Stimulated activated CD4-positive, alpha-beta T cell treated with anti-CD3 and anti-CD28 coated beads, TNF-alpha, amount 100 ng/mL, for 4 hours (primary cell): ENCODE results near the gene FIP1L1.

Experiments used
- DNase-seq, 3 experiments: peaks; one replicate each; pipeline ENCODE4 v3.0.0-alpha.2; 2020; ENCODE audit warnings: low read depth in 3 of 3

The FIP1L1 gene

DNA sequence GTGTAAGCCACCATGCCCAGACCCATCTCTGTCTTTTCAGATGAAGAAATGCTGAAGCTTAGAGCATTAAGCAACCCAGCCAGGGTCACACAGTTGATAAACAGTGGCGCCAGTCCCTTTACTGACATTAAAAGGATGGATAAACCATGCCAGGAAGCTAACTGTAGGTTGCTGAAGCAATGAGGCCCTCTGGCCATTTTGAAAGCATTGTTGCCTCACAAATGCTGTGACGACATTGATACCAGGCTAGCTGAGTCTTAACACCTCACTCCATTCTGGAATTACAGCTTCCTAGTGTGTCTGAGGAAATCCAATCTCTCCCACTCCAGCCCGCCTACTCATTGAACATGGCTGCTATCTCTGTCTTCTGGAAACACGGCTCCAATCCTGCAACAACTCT, 124.1 kb downstream of the FIP1L1 start:
- no peak for DNase-seq

DNA sequence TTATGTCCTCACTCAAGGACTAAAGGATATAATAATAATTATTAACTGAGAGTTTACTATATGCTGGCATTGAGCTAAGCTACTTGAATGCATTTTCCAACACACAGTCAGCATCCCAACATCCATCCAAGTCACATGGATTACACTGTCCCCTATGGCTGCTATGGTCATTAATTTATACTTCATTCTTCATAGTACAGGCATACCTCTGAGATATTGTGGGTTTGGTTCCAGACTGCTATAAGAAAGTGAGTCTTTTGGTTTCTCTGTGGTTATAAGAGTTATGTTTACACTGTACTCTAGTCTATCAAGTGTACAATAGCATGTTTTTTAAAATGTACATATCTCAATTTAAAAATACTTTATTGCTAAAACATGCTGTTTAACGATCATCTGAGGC, 124.7 kb downstream of the FIP1L1 start:
- no peak for DNase-seq

DNA sequence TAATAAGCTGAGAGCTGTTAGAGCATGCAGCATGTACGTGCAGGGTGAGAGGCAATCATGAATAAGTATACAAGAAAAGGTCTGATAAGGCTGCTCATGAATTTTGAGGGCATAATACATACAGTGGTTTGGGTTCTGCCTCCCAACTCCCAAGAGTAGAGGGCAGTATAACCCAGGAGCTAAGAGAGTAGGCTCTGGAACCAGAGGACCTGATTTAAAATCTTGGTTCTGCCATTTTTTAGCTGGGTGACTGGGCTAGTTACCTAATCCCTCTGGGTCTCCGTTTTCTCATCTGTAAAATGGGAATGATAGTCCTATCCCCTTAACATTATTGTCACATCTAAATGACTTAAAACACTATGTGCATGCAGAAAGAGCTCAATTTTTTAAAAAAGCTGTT, 128.5 kb downstream of the FIP1L1 start:
- DNase-seq: no peak

DNA sequence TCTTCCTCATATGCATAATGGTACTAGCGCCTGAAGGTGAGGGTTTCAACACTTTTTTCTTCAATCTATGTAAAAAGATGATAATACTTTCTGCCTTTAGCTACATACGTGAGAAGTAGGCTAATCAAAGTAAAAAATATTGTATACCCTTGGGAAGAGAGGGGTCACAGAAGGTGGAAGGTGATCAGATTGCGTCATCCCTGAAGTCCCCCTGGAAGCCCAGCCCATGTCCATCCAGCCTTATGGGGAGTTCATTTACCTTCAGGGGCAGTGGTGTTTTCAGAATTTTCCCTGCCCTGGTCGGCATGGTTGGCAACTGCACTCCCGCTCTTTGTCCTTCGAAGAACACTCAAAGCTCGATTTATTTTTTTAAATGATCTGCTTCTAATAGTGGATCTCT, 129.6 kb downstream of the FIP1L1 start:
- DNase-seq: no peak

DNA sequence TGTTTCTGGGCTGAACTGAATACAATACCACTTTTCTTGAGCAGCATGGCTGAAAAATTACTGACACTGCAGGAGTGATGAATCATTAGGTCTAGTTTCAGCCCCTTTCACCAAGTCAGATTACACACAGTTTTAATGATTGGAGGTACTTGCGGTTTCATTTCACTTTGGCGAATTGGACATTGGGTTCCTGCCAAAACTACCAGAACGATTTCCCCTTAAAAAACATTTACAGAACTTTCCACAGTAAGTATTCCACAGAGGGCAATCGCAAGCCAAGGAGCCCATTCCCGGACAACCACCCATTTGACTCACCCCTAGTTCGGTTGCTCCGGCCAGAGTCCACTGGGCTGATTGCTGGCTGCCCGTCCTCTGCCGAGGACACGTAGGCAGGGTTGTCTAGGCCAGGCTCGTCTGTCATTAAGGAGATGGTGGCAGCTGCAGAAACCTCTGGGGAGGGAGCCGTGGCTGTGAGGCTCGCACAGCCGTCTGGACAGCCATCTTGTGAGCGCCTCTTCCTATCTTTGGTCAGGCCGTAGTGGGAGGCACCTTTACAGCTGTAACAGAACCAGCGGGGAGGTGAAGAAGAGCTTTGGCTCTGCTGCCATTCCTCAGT, 130.3 kb downstream of the FIP1L1 start:
- no peak for DNase-seq

DNA sequence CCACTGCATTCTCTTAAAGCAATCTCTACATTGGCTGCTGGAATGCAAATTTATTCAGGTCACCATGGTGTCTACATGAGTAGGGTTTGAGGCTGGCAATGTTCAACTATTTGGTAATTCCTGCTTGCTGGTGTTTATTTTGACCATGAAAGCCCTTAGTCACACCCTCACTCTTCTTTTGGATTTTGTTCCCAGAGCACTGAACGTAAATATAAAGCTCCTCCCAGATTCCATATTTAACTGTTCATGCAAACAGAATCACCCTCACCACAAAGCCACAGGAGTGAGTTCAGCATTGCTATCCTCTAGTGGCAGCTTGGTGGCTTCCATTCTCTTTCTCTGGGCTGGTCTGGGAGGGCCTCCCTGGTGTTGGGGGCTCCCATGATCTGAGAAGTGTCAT, 131.0 kb downstream of the FIP1L1 start:
- DNase-seq: no peak

DNA sequence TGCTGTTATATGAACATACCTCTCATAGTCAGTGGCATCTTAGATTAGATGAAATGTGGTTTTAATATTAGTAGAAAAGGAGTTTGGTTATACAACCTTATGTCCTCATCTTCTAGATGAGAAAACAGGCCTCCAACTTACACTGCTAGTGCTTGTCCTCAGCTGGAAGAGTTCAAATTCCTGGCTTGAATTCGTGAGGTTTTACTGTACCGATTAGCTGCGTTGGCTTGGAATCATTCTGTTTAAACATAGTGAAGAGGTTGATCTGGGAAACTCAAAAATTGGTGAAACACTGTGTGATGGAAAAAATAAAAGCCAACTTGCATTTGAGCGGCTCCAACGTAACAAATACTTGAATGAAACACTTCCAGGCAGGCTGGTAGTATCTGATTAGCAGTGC, 132.9 kb downstream of the FIP1L1 start:
- no peak for DNase-seq
